HEK293 (cell line): Measurements from ENCODE around the gene NAT16.
A peak's percentile ranks its signal among the peaks of the same experiment; 100 is the strongest.

Experiments
- AEBP2 ChIP-seq: fragments of 450-650 bp; formaldehyde crosslinking; IDR thresholded peaks from 2 replicates; pipeline ENCODE4 v1.5.1; 2016; ENCODE audit warnings: missing biosample characterization, missing genetic modification characterization, borderline replicate concordance
- GLI4 ChIP-seq: fragments of 450-650 bp; formaldehyde crosslinking; IDR thresholded peaks from 2 replicates; pipeline ENCODE4 v1.5.1; 2016; ENCODE audit warnings: missing biosample characterization, missing genetic modification characterization
- KLF9 ChIP-seq: fragments of 450-650 bp; formaldehyde crosslinking; IDR thresholded peaks from 2 replicates; pipeline ENCODE4 v1.5.1; 2016; ENCODE audit warnings: missing biosample characterization, missing genetic modification characterization, low read depth
- PRDM6 ChIP-seq: fragments of 450-650 bp; formaldehyde crosslinking; IDR thresholded peaks from 2 replicates; pipeline ENCODE4 v1.5.1; 2017; ENCODE audit warnings: missing biosample characterization, missing genetic modification characterization
- REST ChIP-seq: fragments of 450-650 bp; formaldehyde crosslinking; IDR thresholded peaks from 2 replicates; pipeline ENCODE4 v1.5.1; 2016; ENCODE audit warnings: missing biosample characterization, missing genetic modification characterization
- ZBTB26 ChIP-seq: fragments of 450-650 bp; formaldehyde crosslinking; optimal IDR thresholded peaks from 2 replicates; pipeline ENCODE3; 2016; ENCODE audit warnings: missing biosample characterization, mild to moderate bottlenecking, missing genetic modification characterization
- ZBTB49 ChIP-seq: fragments of 450-650 bp; formaldehyde crosslinking; IDR thresholded peaks from 2 replicates; pipeline ENCODE4 v1.5.1; 2016; ENCODE audit warnings: missing biosample characterization, missing genetic modification characterization, low read depth
- ZFP37 ChIP-seq: fragments of 450-650 bp; formaldehyde crosslinking; IDR thresholded peaks from 2 replicates; pipeline ENCODE4 v1.5.1; 2016; ENCODE audit warnings: missing biosample characterization, missing genetic modification characterization
- ZNF140 ChIP-seq: fragments of 450-650 bp; formaldehyde crosslinking; IDR thresholded peaks from 2 replicates; pipeline ENCODE4 v1.5.1; 2016; ENCODE audit warnings: missing biosample characterization, missing genetic modification characterization
- ZNF221 ChIP-seq: fragments of 450-650 bp; formaldehyde crosslinking; IDR thresholded peaks from 2 replicates; pipeline ENCODE4 v1.5.1; 2017; ENCODE audit warnings: missing biosample characterization, missing genetic modification characterization, borderline replicate concordance
- ZNF24 ChIP-seq: fragments of 450-650 bp; formaldehyde crosslinking; IDR thresholded peaks from 2 replicates; pipeline ENCODE4 v1.5.1; 2016; ENCODE audit warnings: missing biosample characterization, missing genetic modification characterization
- ZNF280C ChIP-seq: fragments of 450-650 bp; formaldehyde crosslinking; IDR thresholded peaks from 2 replicates; pipeline ENCODE4 v1.5.1; 2016; ENCODE audit warnings: missing biosample characterization, missing genetic modification characterization
- ZNF510 ChIP-seq: fragments of 450-650 bp; formaldehyde crosslinking; IDR thresholded peaks from 2 replicates; pipeline ENCODE4 v1.5.1; 2018; ENCODE audit warnings: mild to moderate bottlenecking, missing genetic modification characterization, missing biosample characterization; ENCODE audit not compliant: insufficient replicate concordance
- ZNF518A ChIP-seq: fragments of 450-650 bp; formaldehyde crosslinking; conservative IDR thresholded peaks from 2 replicates; pipeline ENCODE4 v1.5.1; 2016; ENCODE audit warnings: low read depth, missing biosample characterization, missing genetic modification characterization
- ZNF529 ChIP-seq: fragments of 450-650 bp; formaldehyde crosslinking; IDR thresholded peaks from 2 replicates; pipeline ENCODE4 v1.5.1; 2017; ENCODE audit warnings: missing genetic modification characterization, missing biosample characterization; ENCODE audit not compliant: insufficient replicate concordance
- ZNF560 ChIP-seq: fragments of 450-650 bp; formaldehyde crosslinking; IDR thresholded peaks from 2 replicates; pipeline ENCODE4 v1.5.1; 2017; ENCODE audit warnings: missing biosample characterization, missing genetic modification characterization, borderline replicate concordance
- ZNF580 ChIP-seq: fragments of 450-650 bp; formaldehyde crosslinking; IDR thresholded peaks from 2 replicates; pipeline ENCODE4 v1.5.1; 2016; ENCODE audit warnings: missing biosample characterization, missing genetic modification characterization
- ZNF830 ChIP-seq: fragments of 450-650 bp; IDR thresholded peaks from 2 replicates; pipeline ENCODE4 v1.5.0; 2018; ENCODE audit warnings: missing biosample characterization, missing genetic modification characterization, low read depth, mild to moderate bottlenecking, moderate library complexity

NAT16 gene

GRCh38 chr7:101172854-101173751 lies 7.0 kb downstream of the NAT16 start (continued):
- no peak for TF ChIP-seq ZNF518A (tag by site-specific recombination)
- TF ChIP-seq REST = no peak
- TF ChIP-seq ZNF560 (tag by site-specific recombination) = no peak
- no peak for TF ChIP-seq ZNF280C (tag by site-specific recombination)
- TF ChIP-seq ZBTB26 (tag by site-specific recombination) = peak; percentile 78
- no peak for TF ChIP-seq AEBP2 (tag by site-specific recombination)
- no peak for TF ChIP-seq ZNF580 (tag by site-specific recombination)
- no peak for TF ChIP-seq ZBTB49 (tag by site-specific recombination)
- no peak for TF ChIP-seq GLI4 (tag by site-specific recombination)
- no peak for TF ChIP-seq ZNF529
- TF ChIP-seq PRDM6 (tag by site-specific recombination) = no peak
- TF ChIP-seq ZNF24 = no peak
- no peak for TF ChIP-seq ZNF510 (tag by site-specific recombination)
- TF ChIP-seq ZNF140 (tag by site-specific recombination) = no peak
- TF ChIP-seq ZNF221 (tag by site-specific recombination) = no peak
- TF ChIP-seq ZNF830 (tag by site-specific recombination) = no peak
- TF ChIP-seq KLF9 = peak; percentile 61
- TF ChIP-seq ZFP37 (tag by site-specific recombination) = no peak; the same call in 1 of the 2 replicates
